GM18858 (cell line): Measurements from ENCODE around the gene GTPBP6.
"Not testable (repeated sequence)": the region's sequence is repeated elsewhere in the genome, so short reads cannot be mapped to it uniquely, and the experiment has no call there.

Experiments
- ATAC-seq: cut with Tn5 transposase; IDR thresholded peaks from one replicate; pipeline ENCODE4 v1.9.1; 2021; ENCODE audit not compliant: unreplicated experiment

Gene GTPBP6

DNA sequence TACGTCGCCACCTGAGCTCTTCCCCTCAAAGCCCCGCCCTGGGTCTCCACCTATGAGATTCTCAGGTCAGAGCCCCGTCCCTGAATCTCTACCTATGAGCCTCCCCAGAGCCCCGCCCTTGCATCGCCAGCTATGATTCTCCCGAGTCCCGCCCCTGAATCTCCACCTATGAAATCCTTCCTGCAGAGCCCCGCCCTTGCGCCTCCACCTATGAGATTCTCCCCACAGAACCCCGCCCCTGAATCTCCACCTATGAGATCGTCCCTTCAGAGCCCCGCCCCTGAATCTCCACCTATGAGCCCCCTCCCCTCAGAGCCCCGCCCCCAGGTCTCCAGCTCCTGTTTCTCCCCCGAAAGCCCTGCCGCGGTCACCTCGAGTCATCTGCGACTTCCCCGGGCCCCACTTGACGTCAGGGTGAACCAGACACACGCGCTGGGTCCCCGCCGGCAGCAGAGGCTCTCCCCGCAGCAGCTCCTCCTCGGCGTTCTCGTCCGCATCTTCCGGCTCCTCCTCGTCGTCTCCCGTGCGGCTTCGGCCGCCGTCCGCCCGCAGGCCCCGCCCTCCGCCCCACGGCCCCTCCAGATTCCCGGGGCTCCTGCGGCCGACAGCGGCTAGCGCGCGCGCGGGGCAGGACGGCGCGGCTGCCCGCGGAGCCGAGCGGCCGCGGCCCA lies 393 bp downstream of the GTPBP6 start:
- peak; percentile 41 for ATAC-seq

- no peak for ATAC-seq
These were observed 1.1 kb downstream of the GTPBP6 start for GRCh38 chrX:317424-318067.

DNA sequence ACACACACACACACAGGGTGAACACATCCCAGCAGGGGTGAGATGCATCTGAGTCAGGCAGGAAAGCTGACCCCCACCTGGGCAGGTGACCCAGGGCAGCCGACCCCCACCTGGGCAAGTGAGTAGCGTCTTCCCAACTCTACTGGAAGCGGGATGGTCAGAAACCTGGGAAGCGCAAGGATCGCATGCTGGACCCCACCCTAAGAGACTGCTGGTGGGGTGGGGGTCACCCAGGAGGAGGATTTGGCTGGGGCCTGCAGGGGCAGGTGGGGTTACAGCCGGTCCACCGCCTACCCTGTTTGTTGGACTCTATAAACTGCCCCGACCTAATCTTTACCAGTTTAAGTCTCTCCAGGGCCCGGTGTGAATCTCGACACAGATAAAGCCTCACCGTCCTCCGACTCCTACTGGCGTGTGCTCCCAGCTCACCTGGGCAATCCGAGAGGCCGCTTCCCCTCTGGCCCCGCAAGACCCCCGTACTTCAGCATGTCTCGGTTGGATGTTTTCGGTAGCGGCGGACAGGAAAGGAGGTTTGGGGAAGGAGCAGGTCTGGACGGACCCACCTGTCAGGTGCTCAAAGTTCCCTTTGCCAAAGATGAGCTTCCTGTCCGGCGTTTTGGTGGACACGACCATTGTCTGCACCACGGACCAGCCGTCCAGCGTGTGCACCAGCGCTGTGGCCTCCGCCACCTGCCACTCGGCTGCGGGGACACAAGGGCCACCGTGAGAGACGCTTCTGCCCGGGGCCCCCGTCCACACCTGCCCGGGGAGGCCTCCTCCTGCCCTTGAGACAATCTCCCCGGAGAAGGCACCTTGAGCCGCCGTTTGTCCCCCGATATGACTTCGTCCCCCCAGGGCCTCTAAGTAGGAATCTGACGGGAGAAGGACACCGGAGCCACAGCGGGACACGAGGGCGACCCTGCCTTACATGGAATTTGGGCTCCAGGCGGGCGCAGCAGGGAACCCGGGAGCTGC lies 2.0 kb downstream of the GTPBP6 start:
- no peak for ATAC-seq

GRCh38 chrX:314781-315595 lies 3.6 kb downstream of the GTPBP6 start:
- no peak for ATAC-seq

DNA sequence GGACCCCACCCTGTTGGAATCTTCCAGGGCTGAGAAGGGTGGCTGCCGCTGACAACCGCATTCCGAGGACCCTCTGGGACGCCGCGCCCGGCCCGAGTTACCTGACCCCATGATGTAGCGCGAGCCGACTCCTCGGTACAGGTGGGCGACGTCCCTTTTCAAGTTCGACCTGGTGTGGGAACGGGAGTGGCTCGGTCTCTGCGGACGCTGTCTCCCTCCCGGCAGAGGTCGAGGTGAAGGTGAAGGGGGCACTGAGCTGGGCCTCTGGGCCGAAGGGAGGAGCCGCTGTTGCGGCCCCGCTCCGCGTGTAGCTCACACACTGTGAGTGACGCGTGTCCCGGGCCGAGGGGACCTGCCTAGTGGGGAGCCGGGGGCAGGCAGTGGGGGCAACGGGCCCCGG lies 4.5 kb downstream of the GTPBP6 start:
- ATAC-seq = no peak

- ATAC-seq = no peak
These were observed 5.0 kb downstream of the GTPBP6 start for GRCh38 chrX:313546-313945.

DNA sequence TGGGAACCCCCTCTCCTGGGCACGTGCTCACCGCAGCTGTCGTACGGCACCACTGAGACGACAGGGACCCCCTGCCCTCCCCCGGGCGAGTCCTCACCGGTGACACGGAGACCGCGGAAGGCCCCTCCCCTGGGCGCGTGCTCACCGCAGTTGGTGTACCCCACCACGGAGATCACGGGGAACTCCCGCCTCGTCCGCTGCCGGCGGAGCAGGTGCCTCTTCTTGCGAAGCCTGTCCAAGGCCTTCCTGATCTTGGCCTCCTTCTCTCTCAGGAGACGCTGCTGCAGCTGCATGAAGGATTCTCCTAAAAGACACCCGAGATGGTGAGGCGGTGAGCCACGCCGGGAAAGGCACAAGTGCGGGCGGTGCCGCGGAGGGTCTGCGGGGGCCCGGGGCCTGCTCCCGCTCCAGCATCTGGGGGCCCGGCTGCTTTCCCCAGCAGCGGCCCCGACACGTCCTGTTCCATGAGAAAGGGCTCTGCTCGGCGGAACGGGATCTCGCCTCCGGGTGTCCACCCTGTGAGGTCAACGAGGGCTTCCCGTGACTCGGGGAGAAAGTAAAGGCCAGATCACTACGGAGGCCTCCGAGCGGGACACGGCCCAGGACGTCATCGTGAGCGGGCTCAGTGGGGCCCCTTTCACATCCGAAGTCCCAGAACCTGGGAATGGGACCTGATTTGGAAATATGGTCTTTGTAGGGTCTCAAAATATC lies 5.8 kb downstream of the GTPBP6 start:
- ATAC-seq = no peak

DNA sequence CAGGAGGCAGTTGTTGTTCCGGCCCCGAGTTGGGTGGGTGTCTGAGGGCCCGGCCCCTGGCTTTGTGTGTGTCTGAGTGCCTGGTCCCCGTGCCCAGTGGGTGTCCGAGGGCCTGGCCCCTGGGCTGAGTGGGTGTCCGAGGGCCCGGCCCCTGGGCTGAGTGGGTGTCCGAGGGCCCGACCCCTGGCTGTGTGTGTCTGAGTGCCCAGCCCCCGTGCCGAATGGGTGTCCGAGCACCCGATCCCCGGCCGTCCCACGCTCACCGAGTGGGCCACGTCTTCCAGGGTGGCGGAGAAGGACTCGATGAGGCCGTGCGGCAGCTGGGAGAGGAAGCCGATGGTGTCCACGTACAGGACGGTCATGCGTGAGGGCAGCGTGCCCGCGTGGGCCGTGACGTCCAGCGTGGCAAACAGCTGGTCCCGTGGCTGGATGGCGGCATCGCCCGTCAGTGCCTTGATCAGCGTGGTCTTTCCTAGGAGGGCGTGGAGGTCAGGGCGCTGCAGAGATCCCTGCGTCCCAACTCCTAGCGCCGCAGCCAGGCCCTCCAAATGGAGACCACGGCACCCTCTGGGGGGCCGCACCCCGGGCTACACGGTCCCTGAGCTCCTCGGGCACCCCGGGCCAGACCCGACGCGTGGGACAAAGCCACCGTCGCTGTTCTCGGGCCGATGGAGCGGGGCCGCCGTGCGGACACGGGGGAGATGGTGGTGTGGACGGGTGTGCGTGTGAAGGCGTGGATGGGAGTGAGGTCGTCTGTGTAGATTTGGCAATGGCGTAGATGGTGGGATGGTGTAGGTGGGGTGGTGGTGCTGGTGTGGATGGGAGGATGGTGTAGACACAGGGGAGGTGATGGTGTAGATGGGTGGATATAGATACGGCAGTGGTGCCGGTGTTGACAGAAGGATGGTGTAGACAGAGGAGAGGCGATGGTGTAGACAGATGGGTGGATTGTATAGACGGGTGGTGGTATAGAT lies 7.2 kb downstream of the GTPBP6 start:
- ATAC-seq = no peak

DNA sequence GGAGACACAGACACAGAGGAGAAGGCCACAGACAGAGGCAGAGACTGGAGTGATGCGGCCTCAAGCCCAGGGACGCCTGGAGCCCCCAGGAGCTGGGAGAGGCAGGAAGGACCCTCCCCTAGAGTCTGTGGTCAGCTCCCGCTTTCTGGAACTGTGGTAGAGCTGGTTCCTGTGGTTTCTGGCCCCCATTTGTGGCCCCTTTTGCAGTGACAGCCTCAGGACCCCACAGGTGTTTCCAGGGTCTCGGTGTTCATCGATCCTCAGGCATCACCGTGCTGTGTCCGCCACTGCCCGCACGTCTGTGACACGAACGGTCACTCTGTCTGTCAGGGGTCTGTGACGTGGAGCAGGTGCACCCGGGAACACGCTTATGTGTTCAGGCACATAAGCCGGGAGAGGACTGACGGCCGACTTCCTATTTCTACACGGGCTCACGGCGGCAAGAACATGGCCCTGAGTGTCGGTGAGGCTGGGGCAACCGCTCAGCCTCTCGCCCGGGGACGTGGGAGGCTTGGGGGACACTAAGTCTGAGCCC lies 7.9 kb downstream of the GTPBP6 start:
- ATAC-seq = no peak

- no peak for ATAC-seq
These were observed 9.6 kb downstream of the GTPBP6 start for GRCh38 chrX:308821-309520.

- no peak for ATAC-seq
These were observed 11.1 kb downstream of the GTPBP6 start for GRCh38 chrX:307261-308111.

DNA sequence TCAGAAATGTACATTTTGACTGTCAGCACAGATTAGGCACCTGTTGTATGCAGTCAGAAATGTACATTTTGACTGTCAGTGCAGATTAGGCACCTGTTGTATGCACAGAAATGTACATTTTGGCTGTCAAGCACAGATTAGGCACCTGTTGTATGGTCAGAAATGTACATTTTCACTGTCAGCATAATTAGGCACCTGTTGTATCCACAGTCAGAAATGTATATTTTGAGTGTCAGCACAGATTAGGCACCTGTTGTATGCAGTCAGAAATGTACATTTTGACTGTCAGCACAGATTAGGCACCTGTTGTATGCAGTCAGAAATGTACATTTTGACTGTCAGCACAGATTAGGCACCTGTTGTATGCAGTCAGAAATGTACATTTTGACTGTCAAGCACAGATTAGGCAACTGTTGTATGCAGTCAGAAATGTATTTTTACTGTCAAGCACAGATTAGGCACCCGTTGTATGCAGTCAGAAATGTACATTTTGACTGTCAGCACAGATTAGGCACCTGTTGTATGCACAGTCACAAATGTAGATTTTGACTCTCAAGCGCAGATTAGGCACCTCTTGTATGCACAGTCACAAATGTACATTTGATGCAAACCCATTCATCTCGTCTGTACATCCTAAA lies 11.9 kb downstream of the GTPBP6 start:
- ATAC-seq = not testable (repeated sequence)

DNA sequence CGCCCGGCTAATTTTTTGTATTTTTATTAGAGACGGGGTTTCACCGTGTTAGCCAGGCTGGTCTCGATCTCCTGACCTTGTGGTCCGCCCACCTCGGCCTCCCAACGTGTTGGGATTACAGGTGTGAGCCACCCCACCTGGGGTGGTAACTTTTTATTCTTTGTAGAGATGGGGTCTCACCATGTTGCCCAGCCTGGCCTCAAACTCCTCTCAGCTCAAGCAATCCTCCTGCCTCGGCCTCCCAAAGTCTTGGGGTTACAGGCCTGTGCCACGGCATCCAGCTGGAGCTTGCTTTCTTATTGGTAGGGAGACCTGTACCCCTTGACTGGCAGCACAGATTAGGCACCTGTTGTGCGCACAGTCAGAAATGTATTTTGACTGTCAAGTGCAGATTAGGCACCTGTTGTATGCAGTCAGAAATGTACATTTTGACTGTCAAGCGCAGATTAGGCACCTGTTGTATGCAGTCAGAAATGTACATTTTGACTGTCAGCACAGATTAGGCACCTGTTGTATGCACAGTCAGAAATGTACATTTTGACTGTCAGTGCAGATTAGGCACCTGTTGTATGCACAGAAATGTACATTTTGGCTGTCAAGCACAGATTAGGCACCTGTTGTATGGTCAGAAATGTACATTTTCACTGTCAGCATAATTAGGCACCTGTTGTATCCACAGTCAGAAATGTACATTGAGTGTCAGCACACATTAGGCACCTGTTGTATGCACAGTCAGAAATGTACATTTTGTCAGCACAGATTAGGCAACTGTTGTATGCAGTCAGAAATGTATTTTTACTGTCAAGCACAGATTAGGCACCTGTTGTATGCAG lies 12.6 kb downstream of the GTPBP6 start:
- not testable (repeated sequence) for ATAC-seq

- no peak for ATAC-seq
These were observed 15.6 kb downstream of the GTPBP6 start for GRCh38 chrX:302975-303374.

DNA sequence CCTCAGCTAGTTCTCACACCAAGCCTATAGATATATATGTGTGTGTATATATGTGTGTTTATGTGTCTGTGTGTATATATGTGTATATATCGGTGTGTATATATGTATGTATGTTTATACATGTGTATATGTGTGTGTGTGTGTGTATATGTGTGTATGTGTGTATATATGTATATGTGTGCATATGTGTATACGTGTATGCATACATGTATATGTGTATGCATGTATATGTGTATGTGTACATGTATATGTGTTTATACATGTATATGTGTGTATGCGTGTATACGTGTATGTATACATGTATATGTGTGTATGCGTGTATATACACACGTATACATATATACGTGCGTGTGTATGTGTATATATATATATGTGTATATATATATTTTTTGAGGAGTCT lies 18.3 kb downstream of the GTPBP6 start:
- ATAC-seq = no peak

DNA sequence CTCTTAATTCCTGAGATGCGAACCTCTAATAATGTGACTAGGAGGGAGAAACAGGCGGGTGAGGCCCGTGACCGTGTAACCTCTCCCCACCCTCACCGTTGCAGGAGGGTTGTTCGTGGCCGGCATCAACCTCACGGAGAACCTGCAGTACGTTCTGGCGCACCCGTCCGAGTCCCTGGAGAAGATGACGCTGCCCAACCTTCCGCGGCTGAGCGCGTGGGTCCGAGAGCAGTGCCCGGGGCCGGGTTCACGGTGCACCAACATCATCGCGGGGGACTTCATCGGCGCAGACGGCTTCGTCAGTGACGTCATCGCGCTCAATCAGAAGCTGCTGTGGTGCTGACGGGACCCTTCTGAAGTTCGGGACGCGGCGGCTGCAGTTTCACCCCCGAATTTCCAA lies 19.6 kb downstream of the GTPBP6 start:
- no peak for ATAC-seq
